HEK293T (cell line): ENCODE measurements around the gene ALOX5.

ENCODE experiments used
- BHLHE40 ChIP-seq: fragments of 450-650 bp; IDR thresholded peaks from 2 replicates; pipeline ENCODE4 v1.6.1; 2016; ENCODE audit warnings: mild to moderate bottlenecking, moderate library complexity, borderline replicate concordance
- FOXK2 ChIP-seq: fragments of 450-650 bp; IDR thresholded peaks from 2 replicates; pipeline ENCODE4 v1.6.1; 2016; ENCODE audit warnings: mild to moderate bottlenecking
- FOXM1 ChIP-seq: fragments of 450-650 bp; IDR thresholded peaks from 2 replicates; pipeline ENCODE4 v1.6.1; 2017; ENCODE audit warnings: mild to moderate bottlenecking, borderline replicate concordance
- NFRKB ChIP-seq: fragments of 450-650 bp; IDR thresholded peaks from 2 replicates; pipeline ENCODE4 v1.6.1; 2016; ENCODE audit warnings: mild to moderate bottlenecking, moderate library complexity
- PKNOX1 ChIP-seq: fragments of 450-650 bp; IDR thresholded peaks from 2 replicates; pipeline ENCODE4 v1.6.1; 2016

- TF ChIP-seq PKNOX1 (no peak), BHLHE40 (no peak), FOXK2 (no peak), NFRKB (no peak), FOXM1 (no peak)
These were observed 72.8 kb downstream of the ALOX5 start for GRCh38 chr10:45446858-45447257.
